OCI-LY3 (cell line): Measurements from ENCODE around the gene LINGO3.

ENCODE experiments used
- H2AFZ ChIP-seq: fragments of 200-600, 300-600 bp; shearing (Covaris generic); 2 replicates; pipeline ENCODE4 v1.6.0; 2014; ENCODE audit warnings: antibody characterized with exemption, low read depth, low read length
- H3K27ac ChIP-seq: fragments of 200-600, 300-600 bp; sonication (generic); 2 replicates; pipeline ENCODE4 v1.5.1; 2014; ENCODE audit warnings: mild to moderate bottlenecking, low read length, moderate library complexity, mixed read lengths
- H3K27me3 ChIP-seq: fragments of 200-600, 300-600 bp; sonication (generic); 2 replicates; pipeline ENCODE4 v1.6.1; 2014; ENCODE audit warnings: low read depth, low read length, mixed read lengths
- H3K36me3 ChIP-seq: fragments of 200-600, 300-600 bp; sonication (generic); replicated peaks from 2 replicates; pipeline ENCODE3; 2014; ENCODE audit warnings: low read depth, low read length, mixed read lengths
- H3K4me1 ChIP-seq: fragments of 300-600, 200-600 bp; sonication (generic); 2 replicates; pipeline ENCODE4 v1.6.1; 2014; ENCODE audit warnings: low read length, mixed read lengths
- H3K4me2 ChIP-seq: fragments of 200-600, 300-600 bp; sonication (generic); 2 replicates; pipeline ENCODE4 v1.6.1; 2014; ENCODE audit warnings: low read length, mixed read lengths
- H3K4me3 ChIP-seq: fragments of 300-600, 200-600 bp; sonication (generic); 2 replicates; pipeline ENCODE4 v1.5.1; 2014; ENCODE audit warnings: antibody characterized with exemption, mild to moderate bottlenecking, low read length, moderate library complexity
- H3K79me2 ChIP-seq: fragments of 300-600, 200-600 bp; shearing (Covaris generic); 2 replicates; pipeline ENCODE4 v1.6.1; 2014; ENCODE audit warnings: mild to moderate bottlenecking, low read length, mixed read lengths
- H3K9ac ChIP-seq: fragments of 300-600, 200-600 bp; shearing (Covaris generic); 2 replicates; pipeline ENCODE4 v1.6.0; 2014; ENCODE audit warnings: mild to moderate bottlenecking, low read length, moderate library complexity
- H3K9me3 ChIP-seq: fragments of 200-600, 300-600 bp; shearing (Covaris generic); 2 replicates; pipeline ENCODE4 v1.6.1; 2014; ENCODE audit warnings: low read length, mixed read lengths; ENCODE audit not compliant: insufficient read depth
- H4K20me1 ChIP-seq: fragments of 200-600, 300-600 bp; sonication (generic); 2 replicates; pipeline ENCODE4 v1.6.1; 2016; ENCODE audit warnings: low read length, mixed read lengths; ENCODE audit not compliant: insufficient read depth
- CTCF ChIP-seq: fragments of 200-600, 300-600 bp; sonication (generic); IDR thresholded peaks from 2 replicates; pipeline ENCODE4 v1.5.1; 2014; ENCODE audit warnings: antibody characterized with exemption, low read length, low read depth
- EZH2phosphoT487 ChIP-seq: fragments of 200-600 bp; shearing (Covaris generic); IDR thresholded peaks from 2 replicates; pipeline ENCODE4 v1.6.1; 2018; ENCODE audit warnings: antibody characterized with exemption, mixed run types, low read depth

LINGO3 gene

GRCh38 chr19:2338751-2339643, 31.0 kb upstream of the LINGO3 start:
- Histone ChIP-seq H3K36me3 (peaks cover 18% of the 10 kb centered on the region), H3K79me2 (peaks cover 30% of the 10 kb centered on the region)

GRCh38 chr19:2338055-2338615, 30.2 kb upstream of the LINGO3 start:
- Histone ChIP-seq H3K4me1 (no peaks in the 10 kb centered on the region), H2AFZ (no peak overlapping the region), H4K20me1 (peaks cover 14% of the 10 kb centered on the region; the same call in 1 of the 2 replicates), H3K4me3 (no peak overlapping the region), H3K36me3 (peaks cover 18% of the 10 kb centered on the region), H3K27ac (no peak overlapping the region), H3K79me2 (peaks cover 38% of the 10 kb centered on the region), H3K9ac (no peak overlapping the region), H3K9me3 (no peaks in the 10 kb centered on the region; the same call in 1 of the 2 replicates), H3K4me2 (no peak overlapping the region), H3K27me3 (no peaks in the 10 kb centered on the region)
- TF ChIP-seq EZH2phosphoT487 (no peak), CTCF (no peak)

More at GRCh38 chr19:2338751-2339643, 31.0 kb upstream of the LINGO3 start:
- Histone ChIP-seq H3K4me2 (no peak overlapping the region), H3K27ac (no peak overlapping the region), H3K27me3 (no peaks in the 10 kb centered on the region), H2AFZ (no peak overlapping the region), H3K9me3 (no peaks in the 10 kb centered on the region; the same call in 1 of the 2 replicates), H4K20me1 (0 out of 2 replicates have a peak, but pooled peaks cover 7% of the 10 kb centered on the region), H3K4me3 (no peak overlapping the region), H3K4me1 (no peaks in the 10 kb centered on the region), H3K9ac (no peak overlapping the region)
- TF ChIP-seq CTCF (no peak), EZH2phosphoT487 (no peak)

- no peaks in the 10 kb centered on the region; the same call in 1 of the 2 replicates for H3K9me3 ChIP-seq
- H3K4me3 ChIP-seq = no peak overlapping the region
- H3K9ac ChIP-seq = no peak overlapping the region
- H3K36me3 ChIP-seq = peaks cover 18% of the 10 kb centered on the region
- H3K27ac ChIP-seq = no peak overlapping the region
- TF ChIP-seq EZH2phosphoT487 (no peak), CTCF (no peak)
- H3K27me3 ChIP-seq = no peaks in the 10 kb centered on the region
- no peak overlapping the region for H3K4me2 ChIP-seq
- peaks cover 5% of the 10 kb centered on the region for H3K4me1 ChIP-seq
- H3K79me2 ChIP-seq = peaks cover 46% of the 10 kb centered on the region
- H2AFZ ChIP-seq = no peak overlapping the region
- H4K20me1 ChIP-seq = peaks cover 18% of the 10 kb centered on the region; the same call in 1 of the 2 replicates
Observed at GRCh38 chr19:2337329-2337707, 29.4 kb upstream of the LINGO3 start.
